SK-N-MC (cell line): ENCODE results near the gene FAM149A.

Experiments used
- EZH2 ChIP-seq: fragments of 200-600 bp; sonication (generic); IDR thresholded peaks from one replicate; pipeline ENCODE4 v1.6.1; 2017; ENCODE audit warnings: antibody characterized with exemption
- FOXP2 ChIP-seq: optimal IDR thresholded peaks from 2 replicates; pipeline ENCODE3; 2011; ENCODE audit warnings: mild to moderate bottlenecking, moderate library complexity; ENCODE audit not compliant: insufficient read depth; ENCODE audit errors: extremely low read length, control extremely low read depth
- POLR2AphosphoS5 ChIP-seq: IDR thresholded peaks from 2 replicates; pipeline ENCODE4 v1.6.1; 2012; ENCODE audit warnings: mild to moderate bottlenecking, low read depth, low read length, borderline replicate concordance

DNA sequence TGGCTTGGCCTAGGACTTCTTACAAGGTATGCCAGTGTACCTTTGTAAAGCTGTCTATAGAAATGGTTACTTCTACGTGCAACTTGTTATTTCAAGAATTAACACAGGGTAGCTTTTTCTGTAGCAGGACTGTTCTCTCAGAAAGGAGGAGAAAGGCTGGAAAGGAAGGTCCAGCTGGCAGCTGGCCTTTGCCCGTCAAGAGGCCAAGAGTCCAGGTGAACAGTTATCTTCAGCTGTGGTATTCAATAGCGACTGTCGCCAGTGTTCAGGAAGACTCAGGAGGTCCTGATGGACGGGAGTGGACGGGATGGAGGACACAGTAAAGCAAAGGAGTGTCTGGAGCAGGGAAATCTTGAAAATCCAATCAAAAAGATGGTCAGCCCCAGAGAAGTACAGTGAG, 91.6 kb downstream of the FAM149A start:
- no peak for TF ChIP-seq POLR2AphosphoS5
- TF ChIP-seq EZH2 = no peak
- TF ChIP-seq FOXP2 = no peak
